Ishikawa (cell line): ENCODE data around the gene WFIKKN1.

Experiments used
- CEBPB ChIP-seq: IDR thresholded peaks from 2 replicates; pipeline ENCODE4 v1.6.1; 2012
- CREB1 ChIP-seq: IDR thresholded peaks from 2 replicates; pipeline ENCODE4 v1.6.1; 2012; ENCODE audit warnings: low read depth
- EGR1 ChIP-seq: IDR thresholded peaks from 2 replicates; pipeline ENCODE4 v1.6.1; 2012
- EP300 ChIP-seq: IDR thresholded peaks from 2 replicates; pipeline ENCODE4 v1.6.1; 2012; ENCODE audit warnings: borderline replicate concordance
- FOXM1 ChIP-seq: IDR thresholded peaks from 2 replicates; pipeline ENCODE4 v1.6.1; 2012; ENCODE audit warnings: low read depth, borderline replicate concordance
- MAX ChIP-seq: IDR thresholded peaks from 2 replicates; pipeline ENCODE4 v1.6.1; 2012
- NFIC ChIP-seq: IDR thresholded peaks from 2 replicates; pipeline ENCODE4 v1.6.1; 2012
- RAD21 ChIP-seq: IDR thresholded peaks from 2 replicates; pipeline ENCODE4 v1.6.1; 2012; ENCODE audit warnings: low read depth
- REST ChIP-seq: IDR thresholded peaks from 2 replicates; pipeline ENCODE4 v1.6.1; 2012; ENCODE audit warnings: low read depth, mild to moderate bottlenecking
- TAF1 ChIP-seq: IDR thresholded peaks from 2 replicates; pipeline ENCODE4 v1.6.1; 2012; ENCODE audit warnings: low read depth, mild to moderate bottlenecking
- TCF12 ChIP-seq: IDR thresholded peaks from 2 replicates; pipeline ENCODE4 v1.6.1; 2012; ENCODE audit warnings: low read depth
- TEAD4 ChIP-seq: IDR thresholded peaks from 2 replicates; pipeline ENCODE4 v1.6.1; 2012
- USF1 ChIP-seq: IDR thresholded peaks from 2 replicates; pipeline ENCODE4 v1.6.1; 2012
- YY1 ChIP-seq: IDR thresholded peaks from 2 replicates; pipeline ENCODE4 v1.6.1; 2012; ENCODE audit warnings: low read depth
- ZBTB7A ChIP-seq: IDR thresholded peaks from 2 replicates; pipeline ENCODE4 v1.6.1; 2012; ENCODE audit warnings: low read depth

Gene WFIKKN1

GRCh38 chr16:644556-644955, 13.8 kb downstream of the WFIKKN1 start:
- TF ChIP-seq TCF12 (no peak), RAD21 (no peak), TAF1 (no peak), FOXM1 (no peak), YY1 (no peak), ZBTB7A (no peak), NFIC (no peak), MAX (no peak), TEAD4 (no peak), EGR1 (no peak), USF1 (no peak), CREB1 (no peak), REST (no peak), CEBPB (no peak), EP300 (no peak)

GRCh38 chr16:645852-646678, 15.3 kb downstream of the WFIKKN1 start:
- no peak for TF ChIP-seq REST
- no peak for TF ChIP-seq EGR1
- no peak for TF ChIP-seq CREB1
- TF ChIP-seq NFIC = no peak
- no peak for TF ChIP-seq YY1

GRCh38 chr16:646679-647172, 15.9 kb downstream of the WFIKKN1 start:
- TF ChIP-seq FOXM1 = no peak
- no peak for TF ChIP-seq TCF12
- TF ChIP-seq RAD21 = no peak
- no peak for TF ChIP-seq USF1
- TF ChIP-seq EGR1 = no peak
- no peak for TF ChIP-seq TAF1
- TF ChIP-seq EP300 = no peak
- no peak for TF ChIP-seq NFIC
- no peak for TF ChIP-seq YY1

GRCh38 chr16:647173-647902, 16.6 kb downstream of the WFIKKN1 start:
- TF ChIP-seq CREB1 (no peak), EP300 (no peak), NFIC (no peak), TCF12 (no peak), TEAD4 (no peak), TAF1 (no peak), MAX (no peak), YY1 (no peak), EGR1 (no peak)

GRCh38 chr16:648071-648780, 17.4 kb downstream of the WFIKKN1 start:
- TF ChIP-seq TAF1 (no peak), REST (no peak), TEAD4 (no peak), RAD21 (peak; percentile 30; the same call in 1 of the 2 replicates), TCF12 (no peak), FOXM1 (no peak), CREB1 (no peak), CEBPB (no peak), EP300 (no peak), USF1 (no peak), NFIC (peak; percentile 63), MAX (peak; percentile 50), YY1 (peak; percentile 76), ZBTB7A (no peak), EGR1 (no peak)
